Activated CD8-positive, alpha-beta T cell treated with anti-CD3 and anti-CD28 coated beads for 36 hours (primary cell): ENCODE data around the gene NPTXR. TPM values are rescaled to one million over a fixed set of nuclear protein-coding genes. Genes with fewer than 3 reads are reported as not detected.

Experiments used
- ATAC-seq: fragments of 200-7000 bp; cut with Tn5 transposase; one replicate; pipeline ENCODE4 v1.10.0; 2021; ENCODE audit warnings: mild to moderate bottlenecking, moderate library complexity
- CTCF ChIA-PET: fragments of 350-600 bp; sonication (Branson Sonifier 250); formaldehyde crosslinking; loops from one replicate; lab custom pipeline; 2021; ENCODE audit warnings: antibody characterized with exemption; lab: Charles Lee
- POLR2A ChIA-PET: fragments of 350-600 bp; sonication (Branson Sonifier 250); formaldehyde crosslinking; loops from one replicate; lab custom pipeline; 2021; ENCODE audit warnings: antibody characterized with exemption; lab: Charles Lee
- DNase-seq: peaks from one replicate; pipeline ENCODE4 v3.0.0-alpha.2; 2020
- H3K27ac Mint-ChIP-seq: one replicate; pipeline ENCODE4 v1.8.0; 2021; ENCODE audit warnings: mild to moderate bottlenecking, mixed read lengths
- H3K27me3 Mint-ChIP-seq: one replicate; pipeline ENCODE4 v1.8.0; 2021; ENCODE audit warnings: mixed read lengths
- H3K36me3 Mint-ChIP-seq: one replicate; pipeline ENCODE4 v1.8.0; 2021; ENCODE audit warnings: low read depth, mixed read lengths
- H3K4me1 Mint-ChIP-seq: one replicate; pipeline ENCODE4 v1.8.0; 2021; ENCODE audit warnings: low read depth, mixed read lengths
- H3K4me3 Mint-ChIP-seq: one replicate; pipeline ENCODE4 v1.8.0; 2021; ENCODE audit warnings: mild to moderate bottlenecking, moderate library complexity, mixed read lengths
- H3K9me3 Mint-ChIP-seq: one replicate; pipeline ENCODE4 v1.8.0; 2021; ENCODE audit warnings: mixed read lengths
- intact Hi-C: fragments of 100-400 bp; cut with micrococcal nuclease; formaldehyde crosslinking; loops from one replicate; pipeline ENCODE4 v1.10.0; 2022
- total RNA-seq, 2 experiments: library from RNA; stranded (reverse); gene quantifications; one replicate each; pipeline ENCODE4 v1.2.3, GENCODE V29; 2021
- TF ChIP-seq, protein P1 (sequence below): fragments of 200-600 bp; IDR thresholded peaks from one replicate; pipeline ENCODE4 v1.8.0; 2022; ENCODE audit warnings: antibody characterized with exemption, mild to moderate bottlenecking

Gene NPTXR
- total RNA-seq, 2 experiments from 2014 or later = 0.69 to 0.83 TPM

GRCh38 chr22:38867471-38868285 lies 23.9 kb upstream of the NPTXR start:
- intact Hi-C loops = no loop called here
- peaks cover 41% of the 10 kb centered on the region for H3K36me3 Mint-ChIP-seq
- ATAC-seq (no peak), DNase-seq (no peak)
- H3K4me3 Mint-ChIP-seq = no peak overlapping the region
- no peaks in the 10 kb centered on the region for H3K27me3 Mint-ChIP-seq
- H3K27ac Mint-ChIP-seq = no peak overlapping the region
- CTCF ChIA-PET = interaction anchor here (3.5 to 5.8 kb wide), 3 partner anchors 87 to 137 kb away, joined by 17 to 130 read pairs (median 44); no protein-coding TSS in a partner anchor
- peaks cover 35% of the 10 kb centered on the region for H3K4me1 Mint-ChIP-seq
- TF ChIP-seq, protein P1, sequence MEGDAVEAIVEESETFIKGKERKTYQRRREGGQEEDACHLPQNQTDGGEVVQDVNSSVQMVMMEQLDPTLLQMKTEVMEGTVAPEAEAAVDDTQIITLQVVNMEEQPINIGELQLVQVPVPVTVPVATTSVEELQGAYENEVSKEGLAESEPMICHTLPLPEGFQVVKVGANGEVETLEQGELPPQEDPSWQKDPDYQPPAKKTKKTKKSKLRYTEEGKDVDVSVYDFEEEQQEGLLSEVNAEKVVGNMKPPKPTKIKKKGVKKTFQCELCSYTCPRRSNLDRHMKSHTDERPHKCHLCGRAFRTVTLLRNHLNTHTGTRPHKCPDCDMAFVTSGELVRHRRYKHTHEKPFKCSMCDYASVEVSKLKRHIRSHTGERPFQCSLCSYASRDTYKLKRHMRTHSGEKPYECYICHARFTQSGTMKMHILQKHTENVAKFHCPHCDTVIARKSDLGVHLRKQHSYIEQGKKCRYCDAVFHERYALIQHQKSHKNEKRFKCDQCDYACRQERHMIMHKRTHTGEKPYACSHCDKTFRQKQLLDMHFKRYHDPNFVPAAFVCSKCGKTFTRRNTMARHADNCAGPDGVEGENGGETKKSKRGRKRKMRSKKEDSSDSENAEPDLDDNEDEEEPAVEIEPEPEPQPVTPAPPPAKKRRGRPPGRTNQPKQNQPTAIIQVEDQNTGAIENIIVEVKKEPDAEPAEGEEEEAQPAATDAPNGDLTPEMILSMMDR = no peak
- POLR2A ChIA-PET = no interaction called here
- no peaks in the 10 kb centered on the region for H3K9me3 Mint-ChIP-seq

DNA sequence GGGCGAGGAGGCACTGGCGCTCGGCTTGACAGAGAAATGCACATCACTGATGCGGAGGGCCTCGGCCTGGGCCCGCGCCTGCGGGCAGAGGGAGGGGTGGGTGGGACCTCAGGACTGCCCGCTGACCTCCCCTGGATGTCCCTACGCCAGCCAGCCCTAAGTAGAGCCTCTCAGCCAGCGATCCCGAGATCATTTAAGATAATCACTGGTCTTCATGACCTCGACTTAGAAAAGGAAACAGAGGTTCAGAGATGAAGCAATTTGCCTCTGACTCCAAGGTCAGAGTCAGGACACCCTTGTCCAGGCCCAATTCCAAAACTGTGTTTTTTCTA lies 23.3 kb upstream of the NPTXR start:
- Mint-ChIP-seq H3K4me3 (no peak overlapping the region), H3K27ac (no peak overlapping the region), H3K36me3 (peaks cover 41% of the 10 kb centered on the region), H3K4me1 (peaks cover 31% of the 10 kb centered on the region), H3K27me3 (no peaks in the 10 kb centered on the region), H3K9me3 (no peaks in the 10 kb centered on the region)
- ATAC-seq (no peak), DNase-seq (no peak)
- ChIA-PET POLR2A (no interaction called here), CTCF (interaction anchor here (5.8 kb wide), 1 partner anchor 138 kb away, joined by 130 read pairs; no protein-coding TSS in a partner anchor)
- intact Hi-C loops = no loop called here
- TF ChIP-seq, protein P1 = no peak

- TF ChIP-seq, protein P1 = no peak
- no peak for ATAC-seq
Observed at GRCh38 chr22:38866399-38867123, 22.7 kb upstream of the NPTXR start.

GRCh38 chr22:38866024-38866398 lies 22.2 kb upstream of the NPTXR start:
- DNase-seq (no peak), ATAC-seq (no peak)
- no peak overlapping the region for H3K27ac Mint-ChIP-seq
- intact Hi-C loops = no loop called here
- POLR2A ChIA-PET = no interaction called here
- H3K27me3 Mint-ChIP-seq = no peaks in the 10 kb centered on the region
- TF ChIP-seq, protein P1 = no peak
- no peaks in the 10 kb centered on the region for H3K9me3 Mint-ChIP-seq
- CTCF ChIA-PET = no interaction called here
- peaks cover 31% of the 10 kb centered on the region for H3K4me1 Mint-ChIP-seq
- no peak overlapping the region for H3K4me3 Mint-ChIP-seq
- H3K36me3 Mint-ChIP-seq = peaks cover 39% of the 10 kb centered on the region

More at GRCh38 chr22:38866399-38867123, 22.7 kb upstream of the NPTXR start:
- Mint-ChIP-seq H3K9me3 (no peaks in the 10 kb centered on the region), H3K27ac (no peak overlapping the region), H3K27me3 (no peaks in the 10 kb centered on the region), H3K4me1 (peaks cover 31% of the 10 kb centered on the region), H3K4me3 (no peak overlapping the region), H3K36me3 (peaks cover 41% of the 10 kb centered on the region)
- no peak for DNase-seq
- POLR2A ChIA-PET = no interaction called here
- intact Hi-C loops = no loop called here
- CTCF ChIA-PET = interaction anchor here (5.8 kb wide), 1 partner anchor 138 kb away, joined by 130 read pairs; no protein-coding TSS in a partner anchor
